Activated naive CD4-positive, alpha-beta T cell (primary cell): ENCODE measurements around the gene RPL6.

Experiments used
- DNase-seq, 4 experiments: peaks; one replicate each; lab custom pipeline; 2025; lab: John Stamatoyannopoulos, UW

The RPL6 gene

DNA sequence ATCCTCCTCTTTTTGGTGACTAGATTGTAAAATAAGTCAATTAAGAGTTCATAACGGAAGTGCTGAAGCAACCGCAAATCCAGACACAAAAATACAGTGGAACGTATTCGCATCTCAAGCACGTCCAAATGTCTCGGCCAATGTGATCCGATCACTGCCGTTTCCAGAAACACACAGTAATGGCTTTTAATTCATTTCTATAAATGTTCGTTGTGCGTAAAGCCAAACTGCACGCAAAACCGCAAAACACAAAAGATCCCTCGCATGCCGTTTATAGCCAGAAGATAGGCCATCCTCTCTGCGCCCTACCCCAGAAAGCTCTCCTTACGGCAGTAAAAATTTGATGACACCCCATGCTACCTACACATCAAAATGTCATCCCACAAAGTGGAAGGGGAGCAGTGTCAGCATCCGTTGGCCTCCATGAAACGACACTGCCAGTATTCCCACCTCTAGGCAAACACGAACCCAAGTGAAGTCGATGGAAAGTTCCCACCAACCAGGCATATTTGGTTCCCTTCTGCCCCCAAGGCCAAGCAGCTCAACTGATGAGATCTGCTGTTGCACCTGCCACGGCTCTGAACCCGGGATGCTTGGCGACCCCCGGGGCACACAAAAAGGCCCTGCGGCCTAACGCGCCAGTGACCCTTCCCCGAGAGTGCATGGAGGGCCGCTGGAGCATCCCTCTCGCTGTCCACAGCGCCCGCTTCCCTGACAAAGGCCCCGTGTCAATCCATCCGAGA, 28.6 kb downstream of the RPL6 start:
- no peak for DNase-seq

DNA sequence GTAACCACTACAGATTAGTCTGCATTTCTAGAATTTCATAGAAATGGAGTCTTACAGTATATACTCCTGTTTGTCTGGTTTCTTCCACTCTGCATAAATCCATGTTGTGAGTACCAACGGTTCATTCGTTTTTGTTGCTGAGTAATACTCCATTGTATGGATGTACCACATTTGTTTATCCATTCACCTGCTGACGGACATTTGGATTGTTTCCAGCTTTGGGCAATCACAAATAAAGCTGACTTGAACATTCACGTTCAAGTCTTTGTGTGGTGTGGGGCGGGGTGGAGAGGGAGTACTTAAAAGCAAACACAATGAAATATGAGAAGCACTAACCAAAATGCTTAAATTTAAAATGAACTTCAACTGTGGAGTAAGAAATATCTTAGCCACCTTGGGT, 34.3 kb downstream of the RPL6 start:
- no peak for DNase-seq

DNA sequence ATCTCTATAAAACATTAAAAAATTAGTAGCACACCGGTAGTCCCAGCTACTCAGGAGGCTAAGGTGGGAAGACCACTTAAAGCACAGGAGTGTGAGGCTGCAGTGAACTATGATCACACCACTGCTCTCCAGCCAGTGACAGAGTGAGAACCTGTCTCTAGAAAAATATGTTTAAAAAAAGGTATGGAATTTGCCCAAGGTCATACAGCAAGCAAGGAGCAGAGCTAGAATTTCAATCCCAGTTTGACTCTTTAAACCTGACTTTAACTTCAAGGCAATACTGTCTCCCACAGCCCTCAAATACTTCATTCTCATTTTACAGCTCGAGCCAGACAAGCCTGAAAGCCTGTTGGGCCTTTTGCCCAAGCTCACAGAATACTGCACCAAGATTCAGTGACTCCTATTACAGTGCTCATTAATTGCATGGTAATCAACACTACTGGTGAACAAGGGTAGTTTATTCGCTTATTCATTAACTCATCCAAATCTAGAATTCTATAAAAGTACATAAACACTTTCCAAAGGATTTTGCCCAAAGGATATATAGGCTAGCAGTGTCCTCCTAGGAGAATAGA, 35.2 kb downstream of the RPL6 start:
- DNase-seq, result no peak

DNA sequence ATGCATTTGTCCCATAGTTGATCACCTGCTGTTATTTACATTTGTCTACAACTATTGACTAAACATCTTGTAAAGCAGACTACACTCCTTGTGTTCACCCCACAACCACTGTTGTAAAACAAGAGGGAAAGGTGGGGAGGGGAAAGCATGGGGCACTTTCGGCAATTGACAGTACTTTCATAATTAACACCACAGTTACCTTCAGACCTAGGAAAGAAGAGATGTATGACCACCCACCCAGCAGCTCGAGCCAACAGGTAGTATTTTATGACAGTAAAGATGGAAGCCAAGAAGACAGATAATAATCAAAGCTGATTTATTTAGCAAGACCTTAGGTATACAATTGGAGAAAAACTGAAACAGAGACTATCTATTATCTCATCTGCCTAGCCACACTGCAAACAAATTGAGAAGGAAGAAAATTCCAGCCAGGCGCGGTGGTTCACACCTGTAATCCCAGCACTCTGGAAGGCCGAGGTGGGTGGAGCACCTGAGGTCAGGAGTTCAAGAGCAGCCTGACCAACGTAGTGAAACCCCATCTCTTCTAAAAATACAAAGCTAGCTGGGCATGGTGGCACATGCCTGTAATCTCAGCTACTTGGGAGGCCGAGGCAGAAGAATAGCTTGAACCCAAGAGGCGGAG, 38.4 kb downstream of the RPL6 start:
- no peak for DNase-seq

DNA sequence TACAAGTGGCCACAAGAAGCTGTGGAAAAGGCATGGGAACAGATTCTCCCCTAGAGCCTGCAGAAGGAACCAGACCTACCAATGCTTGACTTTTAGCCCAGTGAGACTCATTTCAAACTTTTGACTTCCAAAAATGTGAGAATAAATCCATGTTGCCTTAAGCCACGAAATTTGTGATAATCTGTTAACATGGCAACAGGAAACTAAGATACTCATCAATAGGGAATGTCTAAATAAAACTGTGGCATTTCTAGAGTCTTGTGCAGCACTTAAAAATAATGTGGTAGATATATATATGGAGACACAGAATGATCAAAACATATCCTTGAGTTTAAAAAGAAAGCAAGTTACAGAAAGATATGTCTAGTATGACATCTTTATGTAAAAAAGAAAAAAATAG, 39.2 kb downstream of the RPL6 start:
- no peak for DNase-seq

DNA sequence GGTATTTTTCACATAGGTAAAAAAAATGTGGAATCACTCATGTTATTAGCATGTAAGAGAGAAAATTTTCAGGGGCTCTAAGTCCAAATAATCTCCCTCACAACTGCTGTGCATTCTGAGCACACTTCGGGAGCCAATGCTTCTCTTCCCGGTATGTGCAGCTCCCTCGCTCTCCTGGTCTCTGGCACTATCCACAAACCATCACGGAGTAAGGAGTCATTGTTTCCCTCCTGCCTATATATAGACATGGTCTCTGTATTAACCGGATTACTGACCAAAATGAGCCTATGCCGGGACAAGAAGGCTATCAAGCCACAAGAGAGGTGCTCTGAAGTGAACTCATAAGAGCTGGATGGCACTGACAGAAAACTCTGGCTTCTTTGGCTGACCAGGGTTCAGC, 40.5 kb downstream of the RPL6 start:
- DNase-seq, result no peak

DNA sequence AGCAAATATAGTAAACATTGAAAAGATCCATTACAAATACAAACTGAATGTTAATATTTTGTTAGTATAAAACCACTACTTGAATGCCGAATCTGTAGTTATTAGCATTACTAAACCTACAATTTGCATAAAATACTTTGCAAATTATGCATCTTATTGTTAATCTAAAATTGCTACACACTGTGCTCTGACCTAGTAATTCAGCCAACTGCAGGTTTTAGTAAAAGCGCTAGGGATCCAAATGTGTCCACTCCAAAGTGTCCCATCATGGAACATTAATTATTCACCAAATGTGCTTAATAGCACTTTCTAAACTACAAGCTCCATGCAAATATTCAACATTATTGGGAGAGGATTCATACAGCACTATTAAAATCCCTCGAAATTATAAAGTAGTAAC, 41.4 kb downstream of the RPL6 start:
- no peak for DNase-seq

DNA sequence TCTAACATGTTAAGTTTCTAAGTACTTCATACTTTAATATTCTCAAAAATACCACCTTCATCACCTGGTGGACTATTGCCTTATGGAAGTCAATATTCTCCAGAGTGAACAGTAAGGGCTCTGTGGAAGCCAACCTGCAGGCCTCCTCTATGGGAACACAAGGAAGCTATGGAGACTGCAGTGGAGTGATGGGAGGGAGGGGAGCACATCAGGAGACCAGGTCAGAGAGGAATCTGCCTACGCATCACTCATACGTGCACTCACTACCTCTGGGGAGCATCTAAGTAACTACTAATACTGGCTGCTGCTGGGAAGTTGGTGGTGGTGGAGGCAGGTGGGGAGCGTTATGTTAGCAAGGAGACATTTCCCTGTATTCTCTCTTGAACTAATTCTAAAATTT, 47.1 kb downstream of the RPL6 start:
- DNase-seq, result no peak

DNA sequence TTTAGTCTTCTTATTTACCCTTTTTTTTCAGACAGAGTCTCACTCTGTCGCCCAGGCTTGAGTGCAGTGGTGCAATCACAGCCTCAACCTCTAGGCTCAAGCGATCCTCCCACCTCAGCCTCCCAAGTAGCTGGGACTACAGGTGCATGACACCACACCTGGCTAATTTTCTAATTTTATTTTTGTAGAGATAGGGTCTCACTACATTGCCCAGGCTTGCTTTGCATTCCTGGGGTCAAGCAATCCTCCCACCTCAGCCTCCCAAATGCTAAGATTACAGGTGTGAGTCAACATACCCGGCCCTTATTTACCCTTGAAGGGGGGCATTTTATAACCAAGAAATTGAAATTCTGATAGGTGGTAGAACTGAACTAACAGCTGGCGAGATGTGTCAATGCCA, 48.1 kb downstream of the RPL6 start:
- DNase-seq, result no peak

DNA sequence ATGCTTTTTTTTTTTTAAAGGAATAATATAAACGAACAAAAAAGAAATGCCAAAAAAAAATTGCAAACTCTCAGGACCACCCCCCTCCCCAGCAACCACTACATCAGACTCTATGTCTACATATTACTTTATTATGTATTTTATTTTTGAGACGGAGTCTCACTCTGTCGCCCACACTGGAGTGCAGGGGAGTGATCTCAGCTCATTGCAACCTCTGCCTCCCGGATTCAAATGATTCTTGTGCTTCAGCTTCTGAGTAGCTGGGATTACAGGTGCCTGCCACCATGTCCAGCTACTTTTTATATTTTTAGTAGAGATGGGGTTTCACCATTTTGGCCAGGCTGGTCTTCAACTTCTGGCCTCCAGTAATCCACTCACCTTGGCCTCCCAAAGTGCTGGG, 50.1 kb downstream of the RPL6 start:
- no peak for DNase-seq

DNA sequence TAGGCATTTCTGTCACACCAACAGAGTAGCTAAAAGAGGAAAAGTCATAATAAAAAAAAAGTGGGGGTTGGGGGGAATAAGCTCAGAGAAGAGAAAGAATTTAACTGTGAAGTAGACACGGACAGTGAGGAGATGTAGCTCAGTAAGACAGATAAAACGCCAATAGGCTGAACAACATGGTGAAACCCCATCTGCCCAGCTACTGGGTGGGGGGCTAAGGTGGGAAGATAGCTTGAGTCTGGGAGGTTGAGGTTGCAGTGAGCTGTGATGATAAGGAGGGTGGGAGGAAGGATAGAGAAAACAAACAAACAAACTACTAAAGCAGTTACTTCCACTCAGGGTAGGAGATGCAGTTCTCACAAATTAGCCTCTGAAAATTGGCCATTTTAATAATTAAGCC, 52.2 kb downstream of the RPL6 start:
- DNase-seq, result no peak
